NOMO-1 treated with dmso at 0.1 percent for 144 hours (cell line): ENCODE measurements around the gene CTSW.
A peak's percentile ranks its signal among the peaks of the same experiment; 100 is the strongest.
"Not testable (repeated sequence)": the region's sequence is repeated elsewhere in the genome, so short reads cannot be mapped to it uniquely, and the experiment has no call there.

Source experiments
- DNase-seq: peaks from one replicate; lab custom pipeline; 2025; ENCODE audit not compliant: unreplicated experiment; lab: John Stamatoyannopoulos, UW

Gene CTSW, protein sequence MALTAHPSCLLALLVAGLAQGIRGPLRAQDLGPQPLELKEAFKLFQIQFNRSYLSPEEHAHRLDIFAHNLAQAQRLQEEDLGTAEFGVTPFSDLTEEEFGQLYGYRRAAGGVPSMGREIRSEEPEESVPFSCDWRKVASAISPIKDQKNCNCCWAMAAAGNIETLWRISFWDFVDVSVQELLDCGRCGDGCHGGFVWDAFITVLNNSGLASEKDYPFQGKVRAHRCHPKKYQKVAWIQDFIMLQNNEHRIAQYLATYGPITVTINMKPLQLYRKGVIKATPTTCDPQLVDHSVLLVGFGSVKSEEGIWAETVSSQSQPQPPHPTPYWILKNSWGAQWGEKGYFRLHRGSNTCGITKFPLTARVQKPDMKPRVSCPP

DNA sequence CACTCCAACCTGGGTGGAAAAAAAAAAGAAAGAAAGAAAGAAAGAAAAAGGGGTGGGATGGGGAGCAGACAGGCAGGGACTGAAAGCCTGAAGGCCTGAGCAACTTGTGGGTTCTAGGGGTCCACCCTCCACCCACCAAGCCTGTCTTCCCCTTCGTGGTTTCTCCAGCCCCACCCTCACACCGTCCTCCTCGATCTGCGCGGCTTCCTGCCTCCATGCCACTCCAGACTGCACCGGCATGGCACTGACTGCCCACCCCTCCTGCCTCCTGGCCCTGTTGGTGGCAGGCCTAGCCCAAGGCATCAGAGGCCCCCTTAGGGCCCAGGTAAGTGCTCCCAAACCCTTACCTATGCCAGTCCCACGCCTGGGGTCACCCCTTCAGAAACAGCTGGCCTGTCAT is at the start of gene CTSW:
CTSW (plus strand) TSS at position 221 of the 400 bp plus-strand sequence; CDS start at position 239, 18 bp downstream.
- no peak for DNase-seq

GRCh38 chr11:65832231-65832630 is 47.4 kb upstream of the CTSW start:
- DNase-seq, result not testable (repeated sequence)

DNA sequence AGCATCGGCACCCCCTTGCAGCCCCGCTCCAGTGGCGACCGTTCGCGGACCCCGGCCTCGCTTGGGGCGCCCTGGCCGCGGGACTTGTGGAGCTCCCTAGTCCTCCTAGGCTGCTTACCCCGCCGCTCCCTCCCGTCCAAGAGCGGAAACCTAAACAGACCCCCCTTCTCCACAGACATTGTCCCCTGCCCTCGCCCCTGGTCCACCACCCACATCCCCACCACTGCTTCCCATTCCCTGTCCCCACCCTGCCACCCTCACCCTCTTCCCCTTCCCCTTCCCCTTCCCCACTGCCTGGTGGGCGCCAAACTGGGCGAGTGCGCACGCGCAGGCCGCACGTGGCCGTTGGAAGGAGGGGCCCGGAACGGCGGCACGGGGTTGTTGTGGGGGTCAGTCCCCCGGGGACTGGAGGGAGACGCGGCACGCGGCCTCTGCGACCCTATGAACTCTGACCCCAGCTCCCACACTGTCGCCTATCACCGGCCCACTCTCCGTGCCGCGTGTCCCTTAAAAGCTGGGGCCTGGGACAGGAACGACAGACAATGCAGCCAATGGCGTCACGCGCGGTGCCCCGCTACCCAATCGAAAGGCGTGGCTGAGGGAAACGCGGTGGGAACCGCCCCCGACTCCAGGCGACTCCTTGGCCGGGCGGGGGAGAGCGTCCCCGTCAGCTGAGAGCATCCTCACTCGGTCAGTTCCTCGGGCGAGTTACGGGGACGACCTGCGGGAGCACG is 46.2 kb upstream of the CTSW start, which contains the start of gene SNX32:
SNX32 (plus strand) TSS at position 667 of the 734 bp plus-strand sequence. CDS start 103 bp downstream, outside the sequence.
- DNase-seq, result peak; percentile 88

DNA sequence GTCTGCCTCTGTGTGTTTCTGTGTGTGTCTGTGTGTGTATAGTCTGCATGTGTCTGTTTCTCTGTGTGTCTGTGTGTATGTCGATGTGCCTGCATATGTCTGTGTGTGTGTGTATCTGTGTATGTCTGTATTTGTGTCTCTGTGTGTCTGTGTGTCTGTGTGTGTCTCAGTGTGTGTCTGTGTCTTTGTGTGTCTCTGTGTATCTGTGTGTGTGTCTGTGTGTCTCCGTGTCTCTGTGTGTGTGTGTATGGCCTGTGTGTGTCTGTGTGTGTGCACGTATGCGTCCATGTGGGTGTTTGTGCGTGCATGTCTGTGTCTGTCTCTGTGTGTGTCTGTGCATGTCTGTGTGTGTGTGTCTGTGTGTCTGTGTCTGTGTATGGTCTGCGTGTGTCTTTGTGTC is 45.4 kb upstream of the CTSW start:
- DNase-seq, result no peak

DNA sequence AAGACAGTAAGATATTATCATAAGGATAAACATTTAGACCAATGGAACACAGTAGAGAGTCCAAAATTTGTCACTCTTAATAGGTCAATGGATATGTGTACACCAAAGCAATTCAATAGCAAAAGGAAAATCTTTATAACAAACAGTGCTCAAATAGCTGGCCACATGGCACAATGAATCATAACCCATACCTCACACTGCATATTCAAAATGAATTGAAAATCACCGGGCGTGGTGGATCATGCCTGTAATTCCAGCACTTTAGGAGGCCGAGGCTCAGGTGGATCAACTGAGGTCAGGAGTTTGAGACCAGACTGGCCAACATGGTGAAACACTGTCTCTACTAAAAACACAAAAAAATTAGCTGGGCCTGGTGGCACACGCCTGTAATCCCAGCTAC is 37.5 kb upstream of the CTSW start:
- DNase-seq, result no peak

DNA sequence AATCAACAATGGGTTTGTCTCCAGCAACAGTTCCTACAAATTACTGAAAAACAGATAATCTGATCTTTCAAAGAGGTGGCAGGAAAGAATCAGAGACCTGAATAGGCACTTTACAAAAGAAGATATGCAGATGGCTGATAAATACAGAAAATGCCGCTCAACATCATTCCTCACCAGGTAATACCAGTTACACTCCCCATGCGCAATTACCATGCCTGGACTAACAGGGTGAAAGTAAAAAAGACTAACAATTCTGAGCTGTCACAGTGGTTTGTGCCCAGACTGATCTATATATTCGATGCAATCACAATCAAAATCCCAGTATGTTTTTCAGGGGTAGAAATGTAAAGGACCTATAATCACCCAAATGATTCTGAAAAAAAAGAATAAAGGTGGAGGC is 35.8 kb upstream of the CTSW start:
- no peak for DNase-seq

GRCh38 chr11:65844231-65844872 is 35.3 kb upstream of the CTSW start:
- DNase-seq, result no peak

DNA sequence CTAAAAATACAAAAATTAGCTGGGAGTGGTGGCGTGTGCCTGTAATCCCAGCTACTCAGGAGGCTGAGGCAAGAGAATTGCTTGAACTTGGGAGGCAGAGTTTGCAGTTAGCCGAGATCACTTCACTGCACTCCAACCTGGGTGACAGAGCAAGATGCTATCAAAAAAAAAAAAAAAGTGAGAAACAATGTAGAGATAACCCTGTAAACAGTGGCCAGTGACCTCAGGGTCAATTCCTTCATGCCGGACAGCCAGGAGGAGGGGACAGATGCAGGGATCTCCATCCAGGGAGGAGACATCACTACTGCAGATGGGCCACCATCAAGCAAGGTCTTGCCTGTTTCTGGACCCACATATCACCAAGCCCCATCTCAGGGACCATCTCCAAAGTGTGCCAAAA is 31.9 kb upstream of the CTSW start:
- DNase-seq, result no peak

DNA sequence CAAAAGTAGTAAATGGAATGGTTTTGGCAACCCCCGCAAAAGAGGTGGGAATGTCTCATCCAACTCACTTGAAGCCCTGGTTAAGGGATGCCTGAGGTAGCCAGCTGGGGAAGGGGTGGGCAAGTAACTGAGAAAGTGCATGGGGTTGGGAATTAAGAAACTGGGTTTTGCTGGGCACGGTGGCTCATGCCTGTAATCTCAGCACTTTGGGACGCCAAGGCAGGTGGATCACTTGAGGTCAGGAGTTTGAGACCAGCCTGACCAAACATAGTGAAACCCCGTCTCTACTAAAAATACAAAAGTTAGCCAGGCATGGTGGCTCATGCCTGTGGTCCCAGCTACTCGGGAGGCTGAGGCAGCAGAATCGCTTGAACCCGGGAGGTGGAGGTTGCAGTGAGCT is 30.9 kb upstream of the CTSW start:
- DNase-seq, result not testable (repeated sequence)

- no peak for DNase-seq
These were observed 30.3 kb upstream of the CTSW start for GRCh38 chr11:65849366-65849765.

GRCh38 chr11:65849771-65850216 is 29.8 kb upstream of the CTSW start:
- DNase-seq, result no peak

DNA sequence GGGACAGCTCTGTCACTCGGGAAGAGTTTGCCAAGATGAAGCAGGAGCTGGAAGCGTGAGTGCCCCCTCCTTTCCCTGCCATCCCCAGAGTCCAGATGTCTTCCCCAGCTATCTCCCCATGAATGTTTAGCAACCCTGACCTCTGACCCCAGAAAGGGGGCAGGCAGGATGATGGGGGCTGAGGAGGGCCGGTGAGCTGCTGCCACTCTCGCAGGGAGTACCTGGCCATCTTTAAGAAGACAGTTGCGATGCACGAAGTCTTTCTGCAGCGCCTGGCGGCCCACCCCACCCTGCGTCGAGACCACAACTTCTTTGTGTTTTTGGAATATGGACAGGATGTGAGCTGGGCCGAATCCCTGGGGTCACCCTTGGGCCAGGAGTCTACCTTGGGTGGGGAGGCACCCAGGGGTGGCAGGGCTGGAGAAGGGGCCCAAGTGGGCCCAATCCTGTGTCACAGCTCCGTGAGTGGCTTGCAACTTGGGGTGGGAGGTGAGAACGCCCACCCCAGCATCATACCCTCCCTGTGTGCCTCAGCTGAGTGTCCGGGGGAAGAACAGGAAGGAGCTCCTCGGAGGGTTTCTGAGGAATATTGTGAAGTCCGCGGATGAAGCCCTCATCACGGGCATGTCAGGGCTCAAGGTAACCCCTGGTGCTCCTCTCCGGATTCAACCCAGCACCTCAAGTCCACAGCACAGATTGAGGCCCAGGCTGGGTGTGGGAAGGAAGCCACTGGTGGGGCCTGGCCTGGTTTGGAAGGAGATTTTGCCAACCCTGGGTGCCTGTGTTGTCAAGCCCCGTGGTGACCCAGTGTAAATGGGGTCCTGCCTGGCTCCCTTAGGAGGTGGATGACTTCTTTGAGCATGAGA is 29.2 kb upstream of the CTSW start:
- DNase-seq, result no peak

DNA sequence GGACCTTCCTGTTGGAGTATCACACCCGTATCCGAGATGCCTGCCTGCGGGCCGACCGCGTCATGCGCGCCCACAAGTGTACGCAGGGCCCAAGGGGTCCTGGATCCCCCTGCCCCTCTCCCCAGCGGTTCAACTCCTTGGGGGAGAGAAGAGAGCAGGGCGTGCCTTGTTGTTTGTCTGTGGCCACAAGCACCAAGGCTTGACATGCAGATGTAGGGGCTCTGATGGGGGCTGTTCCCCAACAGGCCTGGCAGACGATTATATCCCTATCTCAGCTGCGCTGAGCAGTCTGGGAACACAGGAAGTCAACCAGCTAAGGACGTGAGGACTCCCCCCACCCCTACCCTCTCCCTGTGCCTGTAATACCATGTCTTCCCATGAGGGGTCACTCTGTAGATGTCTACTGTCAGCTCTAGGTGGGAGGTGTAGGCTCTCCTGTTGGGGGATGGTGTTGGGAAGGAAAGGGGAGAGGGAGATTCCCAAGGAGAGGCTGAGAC is 28.5 kb upstream of the CTSW start:
- DNase-seq, result no peak

DNA sequence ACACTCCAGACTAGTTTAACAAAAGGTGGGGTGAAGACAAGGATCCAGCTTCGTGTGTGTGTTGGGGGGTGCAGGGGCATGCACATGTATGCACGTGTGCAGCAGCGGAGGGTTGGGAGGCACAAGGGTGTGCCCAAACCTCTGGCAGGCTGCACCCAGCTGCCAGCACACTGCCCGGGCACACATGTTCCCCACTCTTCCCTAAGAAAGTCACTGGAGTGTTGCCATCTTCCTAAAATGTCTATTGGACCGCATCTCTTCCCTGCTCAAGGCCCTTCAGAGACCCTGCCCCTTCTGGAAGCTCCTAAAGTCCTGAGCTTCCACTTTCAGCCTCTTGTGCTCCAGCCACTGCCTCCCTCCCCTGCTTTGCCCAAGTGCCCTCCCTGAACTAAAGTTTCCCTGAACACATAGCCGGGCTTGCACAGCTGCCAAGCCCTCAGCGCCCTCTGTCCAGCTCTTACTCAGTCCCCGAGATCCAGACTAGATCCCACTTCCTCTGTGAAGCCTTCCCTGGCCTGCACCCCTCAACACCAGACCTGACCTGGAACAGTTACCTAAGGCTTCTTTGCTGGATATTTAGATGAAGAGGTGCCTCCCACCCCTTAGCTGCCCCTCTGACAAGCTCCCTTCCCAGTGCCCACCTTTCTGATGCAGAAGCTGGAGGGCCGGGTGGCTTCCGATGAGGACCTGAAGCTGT is 27.7 kb upstream of the CTSW start:
- DNase-seq, result no peak

GRCh38 chr11:65852508-65853245 is 27.0 kb upstream of the CTSW start:
- DNase-seq, result no peak

DNA sequence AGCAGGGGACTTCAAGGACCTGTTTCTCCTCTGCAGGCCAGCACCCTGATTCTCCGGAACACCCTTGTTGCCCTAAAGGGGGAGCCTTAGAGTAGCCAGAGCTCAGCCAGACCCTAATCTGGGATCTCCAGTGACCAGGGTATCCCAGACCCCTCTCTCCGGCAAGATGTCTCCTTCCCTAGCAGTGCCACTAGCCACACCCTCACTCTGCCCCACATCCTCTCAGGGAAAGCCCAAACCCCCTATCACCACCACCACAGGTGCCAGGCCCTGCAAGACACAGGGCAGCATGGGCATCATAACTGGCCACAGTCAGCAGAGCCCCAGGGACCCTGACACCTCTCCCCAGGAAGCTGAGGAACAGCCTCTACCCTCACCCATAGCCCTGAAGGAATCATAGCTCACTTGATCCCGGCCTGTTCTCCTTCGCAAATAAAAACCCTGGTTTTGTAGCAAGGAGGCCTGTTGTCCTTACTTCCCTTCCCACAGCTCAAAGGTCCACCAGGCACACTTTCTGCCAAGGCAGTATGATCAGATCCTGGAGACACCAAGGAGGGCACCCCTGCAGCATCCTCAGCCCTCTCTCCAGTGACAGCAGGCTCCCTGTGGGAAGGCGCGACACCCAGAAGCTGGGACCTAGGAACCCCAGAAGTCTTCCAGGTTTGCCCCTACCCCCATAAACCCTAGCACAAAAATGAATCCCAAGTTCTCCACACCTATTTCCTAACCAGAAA is 26.2 kb upstream of the CTSW start:
- DNase-seq, result no peak

- no peak for DNase-seq
These were observed 25.5 kb upstream of the CTSW start for GRCh38 chr11:65854161-65854592.
